HEK293 (cell line): ENCODE measurements around the gene RPL23.

Experiments
- BCL11A ChIP-seq: fragments of 450-650 bp; formaldehyde crosslinking; IDR thresholded peaks from 2 replicates; pipeline ENCODE4 v1.5.1; 2016; ENCODE audit warnings: low read depth, missing biosample characterization, missing genetic modification characterization
- GLIS2 ChIP-seq: fragments of 450-650 bp; formaldehyde crosslinking; IDR thresholded peaks from 2 replicates; pipeline ENCODE4 v1.5.1; 2016; ENCODE audit warnings: missing biosample characterization, missing genetic modification characterization
- HOXC10 ChIP-seq: sonication (generic); formaldehyde crosslinking; IDR thresholded peaks from 2 replicates; pipeline ENCODE4 v1.8.1; 2023; ENCODE audit warnings: mild to moderate bottlenecking, missing genetic modification reagents
- KLF10 ChIP-seq: fragments of 450-650 bp; IDR thresholded peaks from 2 replicates; pipeline ENCODE4 v1.5.1; 2018; ENCODE audit warnings: missing biosample characterization, mild to moderate bottlenecking, missing genetic modification characterization
- MYNN ChIP-seq: fragments of 450-650 bp; formaldehyde crosslinking; IDR thresholded peaks from 2 replicates; pipeline ENCODE4 v1.5.1; 2016; ENCODE audit warnings: missing biosample characterization, missing genetic modification characterization, borderline replicate concordance
- OVOL3 ChIP-seq: fragments of 450-650 bp; formaldehyde crosslinking; IDR thresholded peaks from 2 replicates; pipeline ENCODE4 v1.5.1; 2016; ENCODE audit warnings: missing biosample characterization, missing genetic modification characterization
- PATZ1 ChIP-seq: fragments of 450-650 bp; formaldehyde crosslinking; IDR thresholded peaks from 2 replicates; pipeline ENCODE4 v1.5.1; 2016; ENCODE audit warnings: missing biosample characterization, missing genetic modification characterization
- SCRT2 ChIP-seq: fragments of 450-650 bp; formaldehyde crosslinking; IDR thresholded peaks from 2 replicates; pipeline ENCODE4 v1.5.1; 2016; ENCODE audit warnings: missing biosample characterization, missing genetic modification characterization
- SETDB1 ChIP-seq: IDR thresholded peaks from one replicate; pipeline ENCODE4 v1.6.1; 2017; ENCODE audit warnings: mild to moderate bottlenecking, low read length, moderate library complexity, mixed read lengths; ENCODE audit not compliant: insufficient read length
- SP3 ChIP-seq: fragments of 450-650 bp; formaldehyde crosslinking; IDR thresholded peaks from 2 replicates; pipeline ENCODE4 v1.5.1; 2016; ENCODE audit warnings: missing biosample characterization, missing genetic modification characterization
- TRIM28 ChIP-seq: IDR thresholded peaks from 2 replicates; pipeline ENCODE4 v1.6.1; 2011; ENCODE audit warnings: low read length, control low read depth, borderline replicate concordance
- YY1 ChIP-seq: fragments of 450-650 bp; formaldehyde crosslinking; IDR thresholded peaks from 2 replicates; pipeline ENCODE4 v1.5.1; 2018; ENCODE audit warnings: missing biosample characterization, missing genetic modification characterization
- ZBTB20 ChIP-seq: fragments of 450-650 bp; formaldehyde crosslinking; IDR thresholded peaks from 2 replicates; pipeline ENCODE4 v1.5.1; 2016; ENCODE audit warnings: missing biosample characterization, missing genetic modification characterization
- ZBTB49 ChIP-seq: fragments of 450-650 bp; formaldehyde crosslinking; IDR thresholded peaks from 2 replicates; pipeline ENCODE4 v1.5.1; 2016; ENCODE audit warnings: missing biosample characterization, missing genetic modification characterization, low read depth
- ZFP3 ChIP-seq: fragments of 450-650 bp; formaldehyde crosslinking; IDR thresholded peaks from 2 replicates; pipeline ENCODE4 v1.5.1; 2016; ENCODE audit warnings: low read depth, missing biosample characterization, missing genetic modification characterization
- ZFP37 ChIP-seq: fragments of 450-650 bp; formaldehyde crosslinking; IDR thresholded peaks from 2 replicates; pipeline ENCODE4 v1.5.1; 2016; ENCODE audit warnings: missing biosample characterization, missing genetic modification characterization
- ZNF114 ChIP-seq: fragments of 450-650 bp; formaldehyde crosslinking; IDR thresholded peaks from 2 replicates; pipeline ENCODE4 v1.5.0; 2017; ENCODE audit warnings: missing biosample characterization, missing genetic modification characterization
- ZNF146 ChIP-seq: fragments of 450-650 bp; formaldehyde crosslinking; IDR thresholded peaks from 2 replicates; pipeline ENCODE4 v1.5.1; 2016; ENCODE audit warnings: missing biosample characterization, missing genetic modification characterization
- ZNF16 ChIP-seq: fragments of 450-650 bp; formaldehyde crosslinking; IDR thresholded peaks from 2 replicates; pipeline ENCODE4 v1.5.1; 2016; ENCODE audit warnings: low read depth, missing biosample characterization, missing genetic modification characterization
- ZNF174 ChIP-seq: fragments of 450-650 bp; formaldehyde crosslinking; IDR thresholded peaks from 2 replicates; pipeline ENCODE4 v1.5.0; 2017; ENCODE audit warnings: missing biosample characterization, mild to moderate bottlenecking, missing genetic modification characterization
- ZNF184 ChIP-seq: fragments of 450-650 bp; IDR thresholded peaks from 2 replicates; pipeline ENCODE4 v1.5.1; 2018; ENCODE audit warnings: missing biosample characterization, mild to moderate bottlenecking, missing genetic modification characterization
- ZNF223 ChIP-seq: fragments of 450-650 bp; formaldehyde crosslinking; IDR thresholded peaks from 2 replicates; pipeline ENCODE4 v1.5.1; 2016; ENCODE audit warnings: missing biosample characterization, missing genetic modification characterization
- ZNF23 ChIP-seq: fragments of 450-650 bp; formaldehyde crosslinking; IDR thresholded peaks from 2 replicates; pipeline ENCODE4 v1.5.1; 2016; ENCODE audit warnings: missing biosample characterization, missing genetic modification characterization, borderline replicate concordance
- ZNF239 ChIP-seq: fragments of 450-650 bp; formaldehyde crosslinking; IDR thresholded peaks from 2 replicates; pipeline ENCODE4 v1.5.1; 2016; ENCODE audit warnings: missing biosample characterization, missing genetic modification characterization
- ZNF274 ChIP-seq, 2 experiments: fragments of 200-500 bp in 1 of 2; fragments of 450-650 bp in 1 of 2; sonication (Bioruptor generic) in 1 of 2; formaldehyde crosslinking in 1 of 2; IDR thresholded peaks; 2 replicates each; pipeline versions ENCODE4 v1.5.1 to v1.6.1; 2014 to 2016; ENCODE audit warnings: borderline replicate concordance in 1 of 2, inconsistent platforms in 1 of 2, low read length in 1 of 2, missing biosample characterization in 1 of 2, missing genetic modification characterization in 1 of 2
- ZNF302 ChIP-seq: fragments of 450-650 bp; formaldehyde crosslinking; IDR thresholded peaks from 2 replicates; pipeline ENCODE4 v1.5.1; 2016; ENCODE audit warnings: missing biosample characterization, missing genetic modification characterization, low read depth
- ZNF335 ChIP-seq: fragments of 450-650 bp; formaldehyde crosslinking; conservative IDR thresholded peaks from 2 replicates; pipeline ENCODE4 v1.5.1; 2016; ENCODE audit warnings: missing biosample characterization, missing genetic modification characterization
- ZNF404 ChIP-seq: fragments of 450-650 bp; formaldehyde crosslinking; IDR thresholded peaks from 2 replicates; pipeline ENCODE4 v1.5.1; 2017; ENCODE audit warnings: missing biosample characterization, missing genetic modification characterization
- ZNF416 ChIP-seq: fragments of 450-650 bp; formaldehyde crosslinking; IDR thresholded peaks from 2 replicates; pipeline ENCODE4 v1.5.1; 2016; ENCODE audit warnings: missing biosample characterization, missing genetic modification characterization
- ZNF555 ChIP-seq: fragments of 450-650 bp; formaldehyde crosslinking; conservative IDR thresholded peaks from 2 replicates; pipeline ENCODE4 v1.5.1; 2017; ENCODE audit warnings: missing biosample characterization, mild to moderate bottlenecking, missing genetic modification characterization, inconsistent platforms
- ZNF645 ChIP-seq: fragments of 450-650 bp; formaldehyde crosslinking; IDR thresholded peaks from 2 replicates; pipeline ENCODE4; 2016; ENCODE audit warnings: missing biosample characterization, missing genetic modification characterization
- ZNF658 ChIP-seq: fragments of 450-650 bp; formaldehyde crosslinking; IDR thresholded peaks from 2 replicates; pipeline ENCODE4; 2016; ENCODE audit warnings: missing biosample characterization, missing genetic modification characterization
- ZNF670 ChIP-seq: fragments of 450-650 bp; formaldehyde crosslinking; IDR thresholded peaks from 2 replicates; pipeline ENCODE4 v1.5.1; 2016; ENCODE audit warnings: missing biosample characterization, missing genetic modification characterization, low read depth
- ZNF707 ChIP-seq: fragments of 450-650 bp; formaldehyde crosslinking; IDR thresholded peaks from 2 replicates; pipeline ENCODE4 v1.5.1; 2016; ENCODE audit warnings: missing biosample characterization, missing genetic modification characterization
- ZNF837 ChIP-seq: fragments of 450-650 bp; formaldehyde crosslinking; IDR thresholded peaks from 2 replicates; pipeline ENCODE4 v1.5.1; 2016; ENCODE audit warnings: missing biosample characterization, missing genetic modification characterization
- ZNF843 ChIP-seq: fragments of 450-650 bp; formaldehyde crosslinking; IDR thresholded peaks from 2 replicates; pipeline ENCODE4 v1.5.1; 2016; ENCODE audit warnings: missing biosample characterization, missing genetic modification characterization
- ZSCAN30 ChIP-seq: fragments of 450-650 bp; IDR thresholded peaks from 2 replicates; pipeline ENCODE4 v1.5.1; 2018; ENCODE audit warnings: missing biosample characterization, mild to moderate bottlenecking, missing genetic modification characterization, moderate library complexity
- ZSCAN4 ChIP-seq: fragments of 450-650 bp; formaldehyde crosslinking; IDR thresholded peaks from 2 replicates; pipeline ENCODE4 v1.5.1; 2017; ENCODE audit warnings: missing biosample characterization, missing genetic modification characterization

RPL23 gene

GRCh38 chr17:38861399-38861843 is 7.9 kb upstream of the RPL23 start (continued):
- TF ChIP-seq ZSCAN4 (tag by site-specific recombination): no peak
- no peak for TF ChIP-seq ZNF174
- no peak for TF ChIP-seq BCL11A
- TF ChIP-seq HOXC10 (CRISPR knock-in tag): no peak
- no peak for TF ChIP-seq ZNF302 (tag by site-specific recombination)
- no peak for TF ChIP-seq ZNF184
- no peak for TF ChIP-seq YY1 (tag by site-specific recombination)
- 0 out of 2 replicates have a peak, but pooled peaks have one; percentile 43 for TF ChIP-seq ZNF843
- TF ChIP-seq ZNF114 (tag by site-specific recombination): no peak
- TF ChIP-seq ZNF670 (tag by site-specific recombination): no peak
- no peak for TF ChIP-seq MYNN (tag by site-specific recombination)
- no peak for TF ChIP-seq ZNF837
- peak; percentile 37; the same call in 1 of the 2 replicates for TF ChIP-seq SP3
- TF ChIP-seq ZNF23 (tag by site-specific recombination): no peak
- TF ChIP-seq ZSCAN30 (tag by site-specific recombination): peak; percentile 84
- no peak for TF ChIP-seq GLIS2 (tag by site-specific recombination)
- TF ChIP-seq ZNF335 (tag by site-specific recombination): no peak
- TF ChIP-seq SETDB1: no peak
- TF ChIP-seq ZBTB20: no peak
- peak; percentile 30; the same call in 1 of the 2 replicates for TF ChIP-seq KLF10 (tag by site-specific recombination)
- TF ChIP-seq ZNF404 (tag by site-specific recombination): no peak
- TF ChIP-seq ZNF16 (tag by site-specific recombination): no peak
- TF ChIP-seq ZNF416 (tag by site-specific recombination): no peak
- no peak for TF ChIP-seq ZNF707 (tag by site-specific recombination)
- peak; percentile 81 for TF ChIP-seq TRIM28
- no peak for TF ChIP-seq ZNF274 (IDR thresholded peaks at IDR 0.05; ENCODE audit: low read length)
- TF ChIP-seq ZNF274 (tag by site-specific recombination; IDR thresholded peaks at IDR 0.05; ENCODE audit: borderline replicate concordance): no peak
- no peak for TF ChIP-seq ZNF146 (tag by site-specific recombination)
- TF ChIP-seq PATZ1 (tag by site-specific recombination): peak; percentile 57; the same call in 1 of the 2 replicates
- TF ChIP-seq ZNF645: no peak
- TF ChIP-seq ZFP3 (tag by site-specific recombination): no peak
- no peak for TF ChIP-seq ZBTB49
- no peak for TF ChIP-seq SCRT2 (tag by site-specific recombination)
- no peak for TF ChIP-seq ZNF555 (tag by site-specific recombination)
- TF ChIP-seq ZNF239 (tag by site-specific recombination): no peak
- no peak for TF ChIP-seq ZNF658 (tag by site-specific recombination)
- TF ChIP-seq ZFP37 (tag by site-specific recombination): no peak
- TF ChIP-seq OVOL3 (tag by site-specific recombination): no peak
- no peak for TF ChIP-seq ZNF223 (tag by site-specific recombination)
